Measurements from ENCODE around the gene SIK3.
"Not testable (repeated sequence)": the region's sequence is repeated elsewhere in the genome, so short reads cannot be mapped to it uniquely, and the experiment has no call there.

DNA sequence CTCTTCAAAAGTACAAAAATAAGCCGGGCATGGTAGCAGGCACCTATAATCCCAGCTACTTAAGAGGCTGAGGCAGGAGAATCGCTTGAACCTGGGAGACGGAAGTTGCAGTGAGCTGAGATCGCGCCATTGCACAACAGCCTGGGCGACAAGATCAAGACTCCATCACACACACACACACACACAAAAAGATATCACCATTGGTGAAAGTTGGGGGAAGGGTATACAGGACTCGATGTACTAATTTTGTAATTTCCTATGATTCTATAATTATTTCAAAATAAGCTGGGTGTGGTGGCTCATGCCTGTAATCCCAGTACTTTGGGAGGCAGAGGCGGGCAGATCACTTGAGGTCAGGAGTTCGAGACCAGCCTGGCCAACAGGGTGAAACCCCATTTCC, 48.1 kb downstream of the SIK3 start:
- TF ChIP-seq, protein P1, sequence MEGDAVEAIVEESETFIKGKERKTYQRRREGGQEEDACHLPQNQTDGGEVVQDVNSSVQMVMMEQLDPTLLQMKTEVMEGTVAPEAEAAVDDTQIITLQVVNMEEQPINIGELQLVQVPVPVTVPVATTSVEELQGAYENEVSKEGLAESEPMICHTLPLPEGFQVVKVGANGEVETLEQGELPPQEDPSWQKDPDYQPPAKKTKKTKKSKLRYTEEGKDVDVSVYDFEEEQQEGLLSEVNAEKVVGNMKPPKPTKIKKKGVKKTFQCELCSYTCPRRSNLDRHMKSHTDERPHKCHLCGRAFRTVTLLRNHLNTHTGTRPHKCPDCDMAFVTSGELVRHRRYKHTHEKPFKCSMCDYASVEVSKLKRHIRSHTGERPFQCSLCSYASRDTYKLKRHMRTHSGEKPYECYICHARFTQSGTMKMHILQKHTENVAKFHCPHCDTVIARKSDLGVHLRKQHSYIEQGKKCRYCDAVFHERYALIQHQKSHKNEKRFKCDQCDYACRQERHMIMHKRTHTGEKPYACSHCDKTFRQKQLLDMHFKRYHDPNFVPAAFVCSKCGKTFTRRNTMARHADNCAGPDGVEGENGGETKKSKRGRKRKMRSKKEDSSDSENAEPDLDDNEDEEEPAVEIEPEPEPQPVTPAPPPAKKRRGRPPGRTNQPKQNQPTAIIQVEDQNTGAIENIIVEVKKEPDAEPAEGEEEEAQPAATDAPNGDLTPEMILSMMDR (IDR thresholded peaks at IDR 0.05): not testable (repeated sequence)
- not testable (repeated sequence) for TF ChIP-seq POLR2A (IDR thresholded peaks at IDR 0.05)
